ENCODE data around the gene FCHO1. TPM values are rescaled to one million over a fixed set of nuclear protein-coding genes. Genes with fewer than 3 reads are reported as not detected.

FCHO1 gene
- total RNA-seq, 4 donors from 2014 or later = 0.76 to 3.5 (median 2.6) TPM

DNA sequence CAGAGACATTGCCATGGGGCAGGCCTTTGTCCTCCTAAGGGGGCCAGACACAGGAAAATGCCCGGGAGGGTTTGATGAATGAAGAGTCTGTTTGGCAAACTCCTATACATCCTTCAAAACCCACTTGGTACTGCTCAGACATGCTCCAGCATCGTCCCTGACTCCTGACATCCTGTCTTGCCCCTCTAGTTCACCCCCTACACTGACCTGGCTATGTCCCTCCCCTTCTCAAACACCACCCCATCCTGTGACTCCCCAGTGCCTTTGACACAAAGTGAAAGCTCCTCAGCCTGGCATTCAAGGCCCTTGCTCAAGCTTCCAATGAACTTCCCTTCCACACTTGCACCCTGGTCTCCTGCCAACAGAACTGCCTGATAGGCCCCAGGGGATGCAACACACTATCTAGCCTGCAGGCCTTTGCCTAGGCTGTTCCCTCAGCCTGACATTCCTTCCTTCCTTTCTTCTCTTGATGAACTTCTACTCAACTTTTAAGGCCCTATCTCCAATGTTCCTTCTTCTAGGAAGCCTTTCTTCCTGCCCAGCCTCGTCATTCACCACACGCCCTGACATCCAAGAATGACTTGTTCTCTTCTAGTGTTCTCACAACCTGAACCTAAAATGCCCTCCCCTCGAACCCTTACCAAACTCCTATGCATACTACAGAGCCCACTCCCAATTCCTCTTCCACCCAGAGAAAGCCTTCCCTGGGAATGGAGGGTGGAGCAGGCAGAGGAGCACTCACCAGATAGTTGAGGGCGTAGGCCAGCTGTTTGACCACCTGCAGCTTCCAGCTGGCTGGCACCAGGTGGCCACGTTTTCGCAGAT, 84.1 kb downstream of the FCHO1 start:
- peaks cover 0 to 14% (median 9%) of the 10 kb centered on the region in 3 donors for H3K4me1 ChIP-seq
- 54 to 58% methylated on average over 6 to 8 of the region's 8 CpGs for WGBS, 2 donors
- H3K36me3 ChIP-seq = peaks cover 0 to 42% (median 0%) of the 10 kb centered on the region in 3 donors
- no peaks in the 10 kb centered on the region for H3K9me3 ChIP-seq
- no peak overlapping the region for H3K27ac ChIP-seq
- TF ChIP-seq CTCF (IDR thresholded peaks at IDR 0.05) (no peak), POLR2A (IDR thresholded peaks at IDR 0.05) (no peak)
- intact Hi-C loops (cut with DNase I) = no loop called here
- no peak overlapping the region for H3K4me3 ChIP-seq
- H3K27me3 ChIP-seq = peaks cover 0 to 36% (median 0%) of the 10 kb centered on the region in 4 donors
- no peak for DNase-seq

GRCh38 chr19:17836530-17836929, 85.3 kb downstream of the FCHO1 start:
- Histone ChIP-seq H3K4me3 (no peak overlapping the region), H3K36me3 (peaks cover 0 to 45% (median 0%) of the 10 kb centered on the region in 3 donors), H3K27me3 (peaks cover 0 to 35% (median 0%) of the 10 kb centered on the region in 4 donors), H3K4me1 (peaks cover 0 to 6% (median 2%) of the 10 kb centered on the region in 3 donors), H3K27ac (no peak overlapping the region), H3K9me3 (no peaks in the 10 kb centered on the region)
- intact Hi-C loops (cut with DNase I) = no loop called here
- 55 to 65% methylated on average over 3 of the region's 4 CpGs for WGBS, 2 donors
- DNase-seq = no peak
- no peak for TF ChIP-seq POLR2A (IDR thresholded peaks at IDR 0.05)
- TF ChIP-seq CTCF (IDR thresholded peaks at IDR 0.05) = no peak

DNA sequence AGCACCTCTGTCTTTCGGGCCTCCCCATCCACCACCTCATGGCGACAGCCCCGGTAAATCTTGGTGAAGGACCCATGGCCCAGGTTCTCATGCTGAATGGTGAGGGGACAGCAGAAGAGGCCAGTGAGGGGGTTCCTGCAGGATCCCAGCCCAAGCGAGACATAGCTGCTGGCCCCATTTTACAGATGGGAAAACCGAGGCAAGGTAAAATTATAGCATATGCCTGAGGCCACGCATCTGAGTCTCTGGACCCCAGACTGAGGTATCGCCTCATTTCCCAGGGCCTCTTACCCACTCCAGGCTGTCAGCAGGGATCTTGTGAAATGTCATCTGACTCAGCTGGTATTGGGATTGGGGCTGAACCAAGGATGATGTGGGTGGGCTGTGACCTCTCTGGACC, 86.7 kb downstream of the FCHO1 start:
- no peak for DNase-seq
- 92 to 95% methylated on average over 6 to 7 of the region's 7 CpGs for WGBS, 2 donors
- Histone ChIP-seq H3K9me3 (no peaks in the 10 kb centered on the region), H3K36me3 (peaks cover 0 to 32% (median 0%) of the 10 kb centered on the region in 3 donors), H3K27ac (no peak overlapping the region), H3K4me3 (no peak overlapping the region), H3K27me3 (peaks cover 0 to 35% (median 0%) of the 10 kb centered on the region in 4 donors), H3K4me1 (peaks cover 10 to 18% (median 10%) of the 10 kb centered on the region in 3 donors)
- TF ChIP-seq POLR2A (IDR thresholded peaks at IDR 0.05) = no peak
- TF ChIP-seq CTCF (IDR thresholded peaks at IDR 0.05) = no peak
- intact Hi-C loops (cut with DNase I) = no loop called here

Other genes with a start within 250 kb of the FCHO1 start
- gene PGLS, start 239.8 kb upstream of the FCHO1 start, total RNA-seq = 100 to 1,000 TPM in 1 of 4 donors, 10 to 100 TPM in 3; 84.5 to 104 (median 92.5) TPM
- 10 to 100 TPM; 23.1 to 51.9 (median 35.6) TPM for gene COLGALT1, start 195.8 kb upstream of the FCHO1 start, total RNA-seq
- gene UNC13A, start 63.1 kb upstream of the FCHO1 start, total RNA-seq = under 1 TPM in 2 of 4 donors, not detected in 2; 0.06 to 0.22 TPM
- 10 to 100 TPM in 3 of 4 donors, 1 to 10 TPM in 1; 4.8 to 16.3 (median 11.4) TPM for gene MAP1S, start 32.0 kb upstream of the FCHO1 start, total RNA-seq
- gene B3GNT3, start 43.7 kb downstream of the FCHO1 start, total RNA-seq = 10 to 100 TPM; 11.6 to 23.5 (median 21.2) TPM
- not detected for gene INSL3, start 70.0 kb downstream of the FCHO1 start, total RNA-seq
- 1 to 10 TPM in 3 of 4 donors, under 1 TPM in 1; 0.87 to 6.5 (median 4.6) TPM for gene JAK3, start 96.5 kb downstream of the FCHO1 start, total RNA-seq
- 1,000 to 10,000 TPM; 1,080 to 2,192 (median 1,622) TPM for gene RPL18A, start 108.4 kb downstream of the FCHO1 start, total RNA-seq
- gene SLC5A5, start 120.5 kb downstream of the FCHO1 start, total RNA-seq = under 1 TPM in 2 of 4 donors, not detected in 2; 0.18 to 0.19 TPM
- 10 to 100 TPM; 50.2 to 80.6 (median 54.5) TPM for gene CCDC124, start 181.5 kb downstream of the FCHO1 start, total RNA-seq
- gene KCNN1, start 215.6 kb downstream of the FCHO1 start, total RNA-seq = 1 to 10 TPM in 1 of 4 donors, under 1 TPM in 1, not detected in 2; 0.22 to 3.1 TPM

Data from esophagus squamous epithelium (tissue), 5 donors.